IPS DF 4.7 (cell line): ENCODE data around the gene UBALD1.

Source experiments
- DNase-seq: peaks from one replicate; pipeline ENCODE4 v3.0.0-alpha.2; 2013; ENCODE audit warnings: low spot score; ENCODE audit errors: extremely low read depth

UBALD1 gene

DNA sequence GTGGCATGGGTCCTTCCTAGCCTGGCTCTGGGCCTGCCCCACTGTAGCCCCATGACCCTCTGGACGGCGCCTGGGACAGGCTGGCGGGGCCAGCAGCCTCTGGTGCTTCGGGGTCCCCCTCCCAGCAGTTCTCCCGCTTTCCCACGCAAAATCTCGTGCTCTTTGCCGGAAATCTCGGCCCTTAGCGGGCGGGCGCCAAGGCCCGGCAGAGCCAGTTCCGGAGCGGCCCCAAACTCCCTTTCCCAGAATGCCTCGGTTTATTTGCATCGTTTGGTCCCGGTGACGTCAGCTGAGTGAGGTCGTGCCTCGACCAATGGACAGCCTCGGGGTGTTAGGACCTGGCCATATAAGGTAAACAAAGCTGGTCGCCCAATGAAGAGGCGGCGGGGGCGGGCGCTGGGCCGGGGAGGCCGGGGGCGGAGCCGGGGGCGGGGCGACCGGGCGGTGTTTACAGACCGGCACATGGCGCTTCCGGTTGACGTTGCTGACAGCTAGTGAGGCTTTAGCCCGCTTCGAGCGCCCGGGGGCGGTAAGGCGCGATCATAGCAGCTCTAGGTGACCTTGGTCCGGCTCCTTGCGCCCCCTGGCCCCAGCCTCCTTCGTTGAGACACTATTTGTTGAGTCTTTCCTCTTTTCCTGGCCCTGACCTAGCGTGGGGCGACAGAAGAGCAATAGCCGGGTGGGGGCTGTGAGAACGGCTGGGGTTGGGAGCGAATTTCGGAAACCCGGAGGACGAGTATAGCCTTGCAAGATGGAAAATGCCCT lies 1.5 kb upstream of the UBALD1 start:
- DNase-seq: peak; percentile 99

DNA sequence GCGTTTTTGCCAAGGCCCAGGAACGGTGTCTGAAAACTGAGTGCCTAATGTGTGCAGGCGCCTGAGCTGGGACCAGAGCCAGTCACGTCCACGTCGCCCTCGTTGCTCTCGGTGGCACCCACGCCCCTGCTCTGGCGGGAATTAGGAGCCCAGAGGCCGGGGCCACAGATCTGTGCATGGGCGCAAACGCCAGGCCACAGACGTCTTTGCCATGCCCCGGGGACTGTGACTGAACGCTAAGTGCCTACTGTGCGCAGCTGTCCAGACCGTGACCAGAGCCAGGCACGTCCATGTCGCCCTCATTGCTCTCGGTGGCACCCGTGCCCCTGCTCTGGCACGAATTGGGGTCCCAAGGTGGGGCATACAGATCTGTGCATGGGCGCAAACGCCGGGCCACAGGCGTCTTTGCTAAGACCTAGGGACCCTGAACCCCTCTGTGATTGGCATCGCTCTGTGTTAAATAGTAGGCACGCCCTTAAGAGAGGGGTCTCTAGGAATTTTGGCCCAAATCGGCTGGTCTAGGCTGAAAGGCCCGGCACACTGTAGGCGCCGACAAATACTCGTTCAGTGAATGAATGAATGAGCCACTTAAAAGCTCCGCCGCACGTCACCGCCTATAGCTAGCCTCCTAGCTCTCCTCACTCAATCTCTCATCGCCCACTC lies 827 bp upstream of the UBALD1 start:
- DNase-seq: no peak

DNA sequence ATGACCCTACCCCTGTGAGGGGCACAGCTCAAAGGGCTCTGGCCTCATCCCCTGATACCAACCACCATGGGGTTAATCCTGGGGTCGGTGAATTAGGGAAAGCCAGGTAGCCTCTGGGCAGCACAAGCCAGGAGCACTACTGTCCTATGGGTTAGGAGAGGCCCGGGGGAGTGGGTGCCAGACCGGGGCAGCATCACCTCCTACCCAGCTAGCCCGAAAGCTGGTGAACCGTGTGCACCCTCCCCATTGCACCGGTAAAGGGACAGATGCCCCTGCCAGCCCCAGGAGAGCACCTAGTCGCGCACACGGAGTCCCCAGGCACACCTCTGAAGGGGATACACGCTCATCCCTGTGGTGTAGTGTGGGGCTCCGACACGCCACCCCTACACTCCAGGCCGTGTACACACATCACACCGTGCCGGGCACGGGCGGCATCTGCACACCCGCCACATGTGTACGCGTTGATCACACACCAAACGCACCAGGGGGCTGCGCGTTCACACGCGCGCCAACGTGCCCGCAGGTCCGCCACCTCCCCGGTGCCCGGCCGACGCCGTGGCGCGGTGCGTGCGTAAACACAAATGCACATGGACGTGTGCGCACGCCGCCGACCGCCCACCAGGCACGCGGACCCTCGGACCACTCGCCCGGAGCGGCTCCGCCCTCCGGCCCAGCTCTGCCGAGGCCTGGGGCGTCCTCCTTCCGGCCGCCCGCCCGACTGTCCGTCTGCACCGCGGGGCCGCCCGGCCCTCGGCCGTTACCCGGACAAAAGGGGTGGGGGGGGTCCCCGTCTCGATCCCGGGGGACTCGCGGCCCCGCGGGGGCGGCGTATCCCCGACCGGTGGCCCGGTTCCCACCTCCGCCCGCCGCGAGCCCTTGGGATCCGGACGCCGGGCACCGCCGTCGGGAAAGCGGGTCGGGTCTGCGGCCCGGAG lies 785 bp downstream of the UBALD1 start:
- no peak for DNase-seq

DNA sequence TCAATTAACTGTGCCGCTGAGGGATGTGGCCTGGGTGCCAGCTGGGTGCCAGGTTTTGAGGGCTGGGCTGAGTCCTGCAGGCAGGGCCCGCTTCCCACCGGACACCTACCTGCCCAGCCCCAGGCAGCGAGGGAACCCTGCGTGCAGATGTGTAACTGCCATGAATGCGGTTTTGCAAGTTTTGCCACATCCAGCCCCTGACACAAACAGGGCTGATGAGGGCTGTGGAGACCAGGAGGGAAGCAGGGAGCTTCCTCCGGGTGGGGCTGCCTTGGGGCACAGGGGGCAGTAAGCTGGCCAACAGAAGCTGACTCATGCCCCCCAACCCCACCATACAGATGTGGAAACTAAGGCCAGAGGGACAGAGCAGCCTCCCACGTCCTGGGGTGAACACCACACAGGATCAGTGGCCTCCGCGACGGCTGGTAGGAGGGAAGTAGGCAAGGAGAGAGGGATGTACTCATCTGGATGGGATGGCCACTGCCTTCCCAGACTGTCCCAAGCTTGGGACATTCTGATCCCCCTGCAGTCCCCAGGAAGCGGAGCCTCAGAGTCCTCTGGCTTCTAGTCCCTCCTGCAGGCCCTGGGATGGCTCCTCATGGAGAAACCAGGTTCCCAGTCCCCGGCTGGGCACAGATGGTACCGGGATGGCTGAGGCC lies 1.6 kb downstream of the UBALD1 start:
- no peak for DNase-seq

DNA sequence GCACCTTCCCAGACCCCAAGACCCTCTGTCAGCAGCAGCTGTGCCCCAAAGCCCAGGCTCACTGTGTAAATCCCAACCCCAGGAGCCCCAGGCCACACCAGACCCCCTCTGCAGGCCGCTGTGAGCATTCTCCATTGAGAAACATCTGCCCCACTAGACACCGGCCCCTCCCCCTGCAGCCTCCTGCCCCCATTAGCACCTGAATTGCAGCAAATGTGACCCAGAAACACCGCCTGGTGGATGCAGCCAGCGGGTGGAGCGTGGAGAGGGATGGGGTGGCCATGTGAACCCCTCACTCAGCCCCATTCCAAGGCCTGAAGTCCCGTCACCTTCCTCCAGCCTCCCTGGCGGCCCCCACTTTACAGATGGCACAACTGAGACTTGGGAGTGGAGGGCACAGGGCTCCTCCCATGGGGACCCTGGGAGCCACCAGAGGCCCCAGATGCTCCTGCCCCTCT lies 2.2 kb downstream of the UBALD1 start:
- no peak for DNase-seq

DNA sequence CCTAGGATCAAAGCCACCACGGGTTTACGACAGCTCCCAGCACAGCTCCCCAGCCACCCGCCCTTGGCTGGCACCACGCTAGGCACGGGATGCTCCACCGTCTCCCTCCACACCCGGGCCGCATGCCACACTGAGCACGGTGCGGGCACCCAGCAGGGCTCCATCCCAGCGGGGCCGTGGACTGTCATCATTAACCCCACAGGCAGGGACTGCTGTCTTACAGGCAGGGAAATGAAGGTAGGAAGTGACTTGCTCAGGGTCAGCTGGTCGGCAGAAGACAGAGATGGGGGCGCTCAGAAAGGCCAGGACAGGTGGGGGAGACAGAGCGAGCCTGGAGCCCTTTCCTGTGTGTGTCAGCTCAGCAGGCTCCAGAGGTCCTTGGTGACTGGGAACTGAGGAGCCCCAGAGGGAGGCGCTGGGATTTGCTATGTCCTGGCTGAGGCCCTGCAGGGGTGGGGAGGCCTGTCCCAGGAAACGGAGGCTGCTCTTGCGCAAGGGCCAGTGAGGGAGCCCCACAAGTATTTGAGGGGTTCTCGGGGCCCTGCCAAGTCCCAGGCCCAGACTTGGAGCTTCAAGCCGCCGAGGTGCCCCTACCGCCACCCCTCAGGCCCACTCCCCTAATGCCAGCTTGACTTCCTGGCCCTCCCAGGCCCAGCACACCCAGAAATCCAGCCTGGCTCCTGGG lies 3.2 kb downstream of the UBALD1 start:
- no peak for DNase-seq

DNA sequence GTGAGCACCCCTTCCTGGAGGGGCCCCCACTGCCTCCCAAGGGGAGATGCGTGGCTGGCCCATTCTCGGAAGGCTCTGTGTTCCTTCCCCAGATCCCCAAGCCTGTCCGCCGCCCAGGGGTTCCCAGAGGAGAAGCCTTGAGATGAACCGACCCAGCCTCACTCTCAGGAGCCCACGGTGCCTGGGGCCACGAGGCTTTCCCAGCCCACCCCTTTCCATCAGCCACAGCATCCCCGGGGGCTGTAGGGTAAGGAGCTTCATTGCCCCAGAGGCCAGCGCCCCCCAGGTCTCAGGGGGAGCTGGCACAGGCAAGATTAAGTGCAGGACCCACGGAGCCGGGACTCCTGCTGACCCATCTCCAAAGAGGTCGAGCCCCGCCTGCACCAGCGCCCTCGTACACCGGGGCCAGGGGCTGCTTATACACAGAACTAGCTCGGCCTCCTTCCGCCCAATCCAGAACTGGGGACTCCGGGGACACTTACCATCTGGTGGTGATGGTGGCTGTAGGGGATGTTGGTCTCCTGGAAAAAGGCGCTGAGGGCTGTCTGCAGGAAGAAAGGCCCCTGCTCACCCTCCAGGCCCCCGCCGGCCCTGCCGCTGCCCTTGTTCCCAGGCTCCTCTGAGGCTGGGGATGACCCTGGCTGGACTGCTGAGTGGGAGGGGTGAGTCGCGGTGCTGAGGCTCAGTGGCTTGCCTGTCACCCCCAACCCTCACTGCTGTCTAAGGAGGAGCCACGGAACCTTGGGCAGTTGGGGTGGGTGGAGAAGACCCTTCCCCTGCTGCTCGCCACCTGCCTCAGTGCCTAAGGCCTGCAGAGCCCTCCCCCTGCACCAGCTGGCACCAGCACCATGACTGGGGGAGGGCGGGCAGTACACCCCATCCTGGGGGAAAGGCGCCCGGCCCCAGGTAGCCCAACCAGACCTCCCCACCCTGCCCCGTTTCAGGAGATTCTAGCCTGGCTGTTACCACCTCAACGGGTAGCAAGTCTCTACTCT lies 4.4 kb downstream of the UBALD1 start:
- DNase-seq: no peak

DNA sequence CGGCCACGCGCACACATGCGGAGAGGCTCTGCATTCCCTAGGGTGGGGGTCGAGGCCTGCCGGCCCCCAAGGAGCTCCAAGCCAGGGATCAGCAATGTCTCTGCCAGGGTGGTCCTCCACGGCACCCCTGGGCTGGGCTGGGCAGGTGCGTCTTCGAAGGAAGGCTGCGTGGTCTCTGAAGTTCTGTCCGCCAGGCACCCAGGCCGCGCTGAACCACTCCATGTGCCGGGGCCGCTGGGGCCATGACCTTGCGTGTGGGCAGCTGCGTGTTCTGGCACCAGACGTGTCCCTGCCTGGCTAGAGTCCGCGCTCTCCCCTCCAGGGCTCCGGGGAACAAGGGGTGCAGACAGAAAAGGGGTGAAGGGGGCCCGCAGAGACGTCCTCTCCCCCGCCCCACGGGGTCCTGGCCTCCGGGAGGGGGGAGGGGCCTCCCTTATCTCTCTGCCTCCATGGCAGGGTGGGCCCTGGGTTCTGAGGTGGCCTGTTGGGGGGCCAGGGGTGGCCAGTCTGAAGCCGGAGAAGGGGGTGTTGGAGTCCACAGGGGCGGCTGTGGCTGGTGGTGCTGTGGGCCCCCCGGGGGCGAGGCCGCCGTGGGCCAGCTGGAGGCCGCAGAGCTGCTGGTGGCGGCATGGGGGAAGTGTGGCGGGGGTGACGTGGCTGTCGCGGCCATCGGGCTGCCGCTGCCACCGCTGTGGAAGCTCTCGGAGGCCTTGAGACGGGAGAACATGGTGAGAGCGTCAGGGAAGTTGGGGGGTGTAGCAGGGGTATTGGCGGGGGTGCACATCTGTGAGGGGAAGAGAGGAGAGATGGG lies 5.3 kb downstream of the UBALD1 start:
- no peak for DNase-seq

DNA sequence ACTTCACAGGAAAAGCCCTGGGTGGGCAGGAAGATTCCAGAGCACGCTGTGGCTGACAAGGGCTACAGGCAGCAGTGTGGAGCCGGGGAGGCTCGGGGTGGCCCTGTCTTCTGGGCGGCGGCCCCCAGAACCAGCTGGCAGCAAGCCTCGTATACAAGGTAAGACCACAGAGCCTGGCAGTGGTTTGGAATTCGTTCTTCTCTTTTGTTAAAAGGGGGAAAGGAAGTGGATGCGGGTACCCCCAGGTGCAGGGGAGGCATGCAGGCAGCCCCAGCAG lies 6.0 kb downstream of the UBALD1 start:
- no peak for DNase-seq

DNA sequence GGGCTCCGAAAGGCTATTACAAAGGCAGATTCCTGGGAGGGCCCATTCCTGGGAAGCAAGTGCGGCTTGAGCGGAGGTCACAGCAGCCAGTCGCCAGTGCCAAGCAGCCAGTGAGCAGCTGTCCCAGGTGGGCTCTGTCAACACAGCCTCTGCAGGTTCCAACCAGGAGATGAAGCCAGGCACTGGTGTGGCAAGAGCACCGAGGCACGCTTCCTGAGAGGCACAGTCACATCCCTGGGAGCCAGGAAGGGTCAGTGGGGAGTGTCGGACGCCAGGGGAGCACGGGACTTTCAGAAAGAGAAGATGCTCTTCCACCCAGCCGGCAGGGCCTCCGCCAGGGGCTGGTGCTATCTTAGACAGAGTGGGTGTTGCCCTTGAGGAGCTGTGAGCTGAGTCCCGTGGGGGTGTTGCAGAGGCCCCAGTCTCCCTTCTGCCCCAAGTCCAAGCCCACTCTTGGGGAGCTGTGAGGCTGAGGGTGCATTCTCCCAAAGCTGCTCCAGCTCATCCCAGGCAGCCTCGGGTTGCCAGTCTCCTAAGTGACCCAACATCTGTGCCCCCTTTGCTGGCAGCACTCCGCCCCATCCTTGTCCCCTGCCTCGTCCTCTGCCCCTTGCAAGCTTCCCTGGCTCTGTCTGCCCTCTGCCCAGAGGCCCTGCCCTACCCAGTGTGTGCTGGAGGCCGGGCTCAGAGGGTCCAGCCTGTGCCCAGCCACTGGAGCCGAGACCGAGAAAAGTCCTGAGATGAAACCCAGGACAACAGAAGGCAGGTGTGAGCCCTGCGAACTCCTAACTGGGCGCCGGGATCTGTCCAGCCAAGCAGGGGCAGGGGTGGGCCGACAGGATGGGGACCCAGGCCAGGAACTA lies 6.6 kb downstream of the UBALD1 start:
- no peak for DNase-seq

DNA sequence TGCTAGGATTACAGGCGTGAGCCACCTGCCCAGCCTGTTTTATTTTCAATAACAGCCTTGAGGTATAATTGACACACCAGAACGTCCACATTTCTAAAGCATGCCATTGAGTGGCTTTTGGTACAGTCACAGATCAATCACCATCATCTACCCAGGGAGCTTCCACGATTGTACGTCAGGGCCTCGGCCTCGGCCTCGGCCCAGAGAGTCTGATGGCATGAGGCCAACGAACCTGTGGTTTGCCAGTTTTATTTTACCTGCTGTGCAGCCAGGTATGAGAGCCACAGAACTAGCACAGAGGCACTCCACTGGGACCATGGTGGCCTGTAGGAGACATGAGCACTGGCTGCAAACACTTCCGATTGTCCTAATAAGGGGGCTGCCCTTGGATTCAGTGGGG lies 8.3 kb downstream of the UBALD1 start:
- DNase-seq: no peak

DNA sequence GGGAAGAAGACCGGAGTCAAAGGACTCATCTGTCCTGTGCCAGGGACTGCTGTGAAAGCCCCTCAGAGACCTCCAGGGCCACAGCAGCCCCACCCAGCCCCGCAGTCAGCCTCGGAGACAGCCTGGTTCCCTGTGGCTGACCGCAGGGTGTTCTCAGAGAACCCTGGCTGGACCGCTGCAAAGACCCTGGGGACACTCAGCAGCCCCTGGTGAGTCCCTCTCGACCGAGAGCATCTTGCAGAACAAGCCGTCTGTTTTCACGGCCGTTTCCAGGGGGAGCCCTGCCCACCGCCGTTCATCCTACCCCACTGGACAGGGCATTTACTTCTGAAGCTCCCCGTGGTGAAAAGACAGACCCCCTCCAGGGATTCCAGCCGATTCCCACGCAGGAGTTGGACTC lies 10.3 kb downstream of the UBALD1 start:
- no peak for DNase-seq

DNA sequence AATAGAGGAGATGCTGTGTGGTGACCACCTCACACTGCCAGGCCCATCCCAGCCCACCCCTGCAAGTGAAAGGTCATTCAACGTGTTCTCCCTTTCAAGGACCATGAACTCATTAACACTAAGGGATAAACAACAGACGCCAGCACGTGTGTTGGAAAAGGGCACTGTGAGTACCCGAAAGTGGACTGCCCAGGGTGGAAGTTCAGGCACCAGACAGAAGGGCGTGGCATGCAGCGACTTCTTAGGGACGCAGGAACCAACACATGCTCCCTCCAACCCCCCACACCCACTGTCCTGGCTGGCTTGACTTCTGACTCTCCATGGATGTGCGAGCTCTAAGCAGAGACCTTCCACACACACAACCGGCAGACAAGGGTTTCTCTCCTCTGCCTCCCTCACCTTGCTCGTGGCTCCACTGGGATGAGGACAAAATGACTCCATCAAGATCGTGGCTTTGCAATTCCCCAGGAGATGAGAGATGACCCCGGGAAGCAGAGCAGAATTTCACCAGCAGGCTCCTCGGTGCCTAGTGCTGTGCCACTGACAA lies 11.0 kb downstream of the UBALD1 start:
- DNase-seq: no peak

DNA sequence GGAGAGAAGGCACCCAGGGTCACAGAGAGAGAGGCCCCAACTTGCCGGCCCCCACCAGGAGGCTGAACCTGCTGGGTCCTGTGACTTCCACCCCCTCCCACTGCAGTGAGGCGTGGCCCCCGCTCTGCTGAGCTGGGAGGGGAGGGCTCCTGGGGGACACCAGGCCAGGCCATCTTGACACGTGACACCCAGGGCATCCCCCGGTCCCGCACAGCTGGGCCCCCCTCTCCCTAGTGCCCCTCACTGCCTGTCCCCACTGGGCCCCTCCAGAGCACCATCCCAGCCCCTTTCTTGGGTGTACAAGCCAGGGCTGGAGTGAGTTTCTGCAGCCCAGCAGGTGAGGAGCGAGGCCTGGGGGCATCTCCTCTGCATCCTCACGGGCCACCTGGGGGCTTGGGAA lies 12.4 kb downstream of the UBALD1 start:
- no peak for DNase-seq

DNA sequence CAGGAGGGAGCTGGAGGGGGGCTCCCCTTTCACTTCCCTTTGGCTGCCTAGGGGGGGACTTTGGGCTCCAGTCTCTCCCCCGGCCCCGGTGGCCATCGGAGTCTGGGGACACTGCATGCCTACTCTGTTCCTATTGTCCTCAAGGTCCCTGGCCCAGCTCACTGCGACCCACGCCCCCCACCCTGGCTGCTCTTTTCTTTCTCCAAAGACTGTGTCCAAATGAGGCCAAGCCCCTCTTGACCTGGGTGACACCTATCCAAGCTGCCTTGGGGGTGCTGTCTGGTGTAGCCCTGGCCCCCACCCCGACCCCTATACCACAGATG lies 12.9 kb downstream of the UBALD1 start:
- no peak for DNase-seq

DNA sequence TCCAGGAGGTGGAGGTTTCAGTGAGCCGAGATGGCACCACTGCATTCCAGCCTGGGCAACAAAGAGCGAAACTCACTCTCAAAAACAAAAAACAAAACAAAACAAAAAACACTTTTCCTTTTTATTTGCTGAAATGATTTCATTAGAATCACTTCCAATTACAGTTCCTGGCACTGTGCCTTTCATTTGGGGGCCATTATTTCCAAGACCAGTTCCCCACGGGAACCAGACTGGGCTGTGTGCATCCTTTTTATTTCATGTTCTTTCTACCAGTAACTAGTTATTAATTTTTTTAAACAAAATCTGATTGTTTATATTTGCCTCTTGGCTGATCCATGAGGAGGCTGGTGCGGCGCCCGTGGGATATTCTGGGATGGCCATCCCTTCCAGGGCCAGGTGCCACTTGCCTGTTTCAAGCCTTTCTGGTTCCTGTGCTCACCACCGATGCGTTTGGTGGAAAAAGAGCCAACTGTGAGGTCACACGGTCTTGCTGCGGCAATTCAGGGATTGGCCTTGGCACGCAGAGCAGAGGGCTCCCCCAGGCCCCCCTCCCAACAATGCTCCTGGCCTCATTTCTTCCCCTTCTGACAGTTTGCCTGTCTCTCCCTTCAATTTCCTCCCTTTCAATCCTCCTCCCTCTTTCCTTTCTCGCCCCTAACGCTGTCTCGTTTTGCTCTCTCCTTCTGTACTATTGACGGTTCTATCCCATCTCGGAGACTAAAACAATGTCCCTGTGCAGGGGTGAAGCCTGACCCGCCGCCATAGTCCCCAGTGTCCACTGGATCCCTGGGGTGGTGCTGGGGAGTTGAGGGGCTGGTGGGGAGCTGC lies 13.4 kb downstream of the UBALD1 start:
- no peak for DNase-seq

DNA sequence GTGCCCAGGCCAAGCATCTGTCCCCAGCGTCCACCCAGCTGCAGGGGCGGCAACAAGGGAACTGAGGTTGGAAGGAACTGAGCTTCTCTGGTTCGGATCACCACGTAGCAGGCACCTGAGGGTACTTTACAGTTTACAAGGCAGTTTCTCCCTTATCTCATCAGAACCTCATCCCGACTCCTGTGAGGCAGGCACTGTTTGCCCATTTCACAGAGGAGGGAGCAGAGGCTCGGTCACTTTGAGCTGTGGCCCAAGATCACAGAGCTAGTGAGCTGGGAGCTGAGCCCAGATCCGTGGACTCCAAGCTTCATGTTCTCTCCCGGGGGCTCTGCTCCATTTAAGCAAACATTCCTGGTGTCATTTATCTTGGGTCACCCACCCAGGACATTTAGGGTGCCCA lies 15.1 kb downstream of the UBALD1 start:
- DNase-seq: no peak
